Chondrocyte (in vitro differentiated cells): ENCODE results near the gene CFAP100. TPM values are rescaled to one million over a fixed set of nuclear protein-coding genes. Genes with fewer than 3 reads are reported as not detected.

Experiments
- DNase-seq: peaks from one replicate; pipeline ENCODE4 v3.0.0; 2021; ENCODE audit warnings: mixed read lengths, low spot score
- H3K27ac Mint-ChIP-seq: one replicate; pipeline ENCODE4 v1.8.0; 2021; ENCODE audit warnings: mild to moderate bottlenecking, moderate library complexity, mixed read lengths; ENCODE audit not compliant: unreplicated experiment
- H3K27me3 Mint-ChIP-seq: 2 replicates; pipeline ENCODE4 v1.8.0; 2021; ENCODE audit warnings: low read depth, mixed read lengths
- H3K36me3 Mint-ChIP-seq: 2 replicates; pipeline ENCODE4 v1.8.0; 2021; ENCODE audit warnings: low read depth, mixed read lengths
- H3K4me1 Mint-ChIP-seq: 2 replicates; pipeline ENCODE4 v1.8.0; 2021; ENCODE audit warnings: low read depth, mild to moderate bottlenecking, mixed read lengths
- H3K4me3 Mint-ChIP-seq: one replicate; pipeline ENCODE4 v1.8.0; 2021; ENCODE audit warnings: mild to moderate bottlenecking, moderate library complexity, mixed read lengths; ENCODE audit not compliant: unreplicated experiment
- H3K9me3 Mint-ChIP-seq: 2 replicates; pipeline ENCODE4 v1.8.0; 2021; ENCODE audit warnings: low read depth, mixed read lengths
- CTCF ChIP-seq: fragments of 200-600 bp; sonication (generic); IDR thresholded peaks from 2 replicates; pipeline ENCODE4 v1.5.0; 2021; ENCODE audit warnings: antibody characterized with exemption, mild to moderate bottlenecking, moderate library complexity
- total RNA-seq: library from RNA; stranded (reverse); gene quantifications from 3 replicates; pipeline ENCODE4 v1.2.1, GENCODE V29; 2021

The CFAP100 gene
- total RNA-seq, 1 donor from 2014 or later: not detected

DNA sequence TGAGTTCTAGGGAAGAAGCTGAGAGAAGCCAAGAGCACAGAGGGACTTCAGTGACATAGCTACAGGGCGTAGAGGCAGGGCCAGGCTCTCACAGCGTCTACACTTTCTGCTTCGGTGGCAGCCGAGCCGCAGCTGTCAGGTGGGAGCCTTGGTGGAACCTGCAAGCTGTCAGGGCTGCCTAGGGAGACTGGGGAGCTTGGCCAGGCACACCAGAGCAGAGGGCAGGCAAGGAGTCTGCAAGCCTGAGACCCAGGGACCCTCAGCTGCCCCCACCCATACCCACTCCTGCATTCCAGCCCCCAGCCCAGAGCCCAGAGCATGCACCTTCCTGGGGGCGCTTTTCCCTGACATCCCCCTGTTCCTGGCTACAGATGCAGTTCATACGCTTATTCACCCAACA is 24.1 kb upstream of the CFAP100 start:
- Mint-ChIP-seq H3K27me3 (no peaks in the 10 kb centered on the region), H3K4me3 (no peak overlapping the region), H3K36me3 (no peaks in the 10 kb centered on the region), H3K9me3 (no peaks in the 10 kb centered on the region), H3K27ac (no peak overlapping the region), H3K4me1 (peaks cover 5% of the 10 kb centered on the region)
- TF ChIP-seq CTCF: no peak
- peak; percentile 44 for DNase-seq

DNA sequence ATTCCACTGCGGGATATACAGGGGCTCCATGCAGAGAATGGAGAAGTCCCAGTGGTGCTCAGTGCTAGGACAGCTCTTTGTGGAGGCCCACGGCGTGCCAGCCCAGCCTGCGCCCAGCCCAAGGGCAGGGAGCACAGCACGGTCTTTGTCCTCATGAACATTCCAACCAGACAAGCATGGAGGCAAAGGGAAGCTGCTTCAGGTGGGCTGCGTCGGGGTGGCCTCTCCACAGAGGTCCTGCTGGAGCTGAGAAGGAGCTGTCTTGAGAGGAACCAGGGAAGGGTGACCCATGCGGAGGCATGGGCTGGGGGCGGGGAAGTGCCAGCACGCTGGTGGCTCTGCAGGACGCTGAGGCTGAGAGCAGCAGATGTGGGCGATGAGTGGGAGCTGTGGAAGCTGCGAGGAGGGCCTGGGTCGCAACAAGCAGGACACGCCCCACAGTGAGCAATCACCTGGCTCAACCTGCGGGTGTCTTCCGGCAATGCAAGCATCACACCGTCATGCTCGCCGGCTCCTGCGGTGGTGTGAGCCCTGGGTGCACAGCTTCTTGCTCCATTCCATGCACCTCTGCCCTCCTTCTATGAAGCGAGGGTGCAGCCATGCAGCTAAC is 23.5 kb upstream of the CFAP100 start:
- TF ChIP-seq CTCF: no peak
- DNase-seq: peak; percentile 77
- Mint-ChIP-seq H3K9me3 (no peaks in the 10 kb centered on the region), H3K27me3 (no peaks in the 10 kb centered on the region), H3K27ac (no peak overlapping the region), H3K4me3 (no peak overlapping the region), H3K36me3 (no peaks in the 10 kb centered on the region), H3K4me1 (peaks cover 5% of the 10 kb centered on the region)

DNA sequence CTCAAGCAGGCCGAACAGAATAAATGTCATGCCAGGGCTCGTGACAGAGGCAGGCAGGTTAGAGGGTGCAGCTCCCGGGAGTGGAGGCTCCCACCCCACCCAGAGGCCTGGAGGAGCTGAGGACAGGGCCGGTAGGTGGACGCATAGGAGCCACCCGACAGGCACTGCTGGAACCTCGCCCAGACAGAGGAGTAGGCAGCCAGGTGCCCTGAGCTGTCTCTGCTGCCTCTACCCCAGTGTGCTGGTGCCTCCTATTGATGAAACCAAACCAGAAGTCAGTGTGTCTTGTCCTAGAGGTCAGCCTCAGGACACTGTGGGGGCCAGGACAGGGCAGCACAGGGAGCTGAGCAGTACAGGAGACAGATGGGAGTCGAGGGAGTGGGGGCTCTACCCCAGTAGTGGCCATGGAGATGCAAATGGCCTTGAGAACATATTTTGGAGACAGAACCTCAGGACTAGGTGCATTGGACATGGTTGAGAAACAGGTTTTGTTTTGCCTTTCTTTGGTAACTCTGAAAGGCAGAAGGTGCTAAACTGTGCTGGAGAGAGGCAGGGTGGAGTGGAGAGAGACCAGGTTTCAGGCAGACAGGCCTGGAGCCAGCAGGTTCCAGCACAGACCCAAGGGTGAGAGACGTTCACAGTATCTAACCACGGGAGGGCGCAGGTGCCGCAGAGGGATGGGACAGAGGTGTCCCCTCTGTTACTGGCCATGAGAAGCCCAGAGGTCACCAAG is 22.1 kb upstream of the CFAP100 start:
- Mint-ChIP-seq H3K27ac (no peak overlapping the region), H3K4me3 (no peak overlapping the region), H3K27me3 (peaks cover 2% of the 10 kb centered on the region), H3K9me3 (no peaks in the 10 kb centered on the region), H3K4me1 (peaks cover 5% of the 10 kb centered on the region), H3K36me3 (no peaks in the 10 kb centered on the region)
- no peak for TF ChIP-seq CTCF
- peak; percentile 85 for DNase-seq

GRCh38 chr3:126373146-126373613 is 21.5 kb upstream of the CFAP100 start:
- Mint-ChIP-seq H3K27me3 (peaks cover 2% of the 10 kb centered on the region), H3K27ac (no peak overlapping the region), H3K9me3 (no peaks in the 10 kb centered on the region), H3K4me1 (peaks cover 5% of the 10 kb centered on the region), H3K36me3 (no peaks in the 10 kb centered on the region), H3K4me3 (no peak overlapping the region)
- no peak for TF ChIP-seq CTCF
- peak; percentile 55 for DNase-seq

DNA sequence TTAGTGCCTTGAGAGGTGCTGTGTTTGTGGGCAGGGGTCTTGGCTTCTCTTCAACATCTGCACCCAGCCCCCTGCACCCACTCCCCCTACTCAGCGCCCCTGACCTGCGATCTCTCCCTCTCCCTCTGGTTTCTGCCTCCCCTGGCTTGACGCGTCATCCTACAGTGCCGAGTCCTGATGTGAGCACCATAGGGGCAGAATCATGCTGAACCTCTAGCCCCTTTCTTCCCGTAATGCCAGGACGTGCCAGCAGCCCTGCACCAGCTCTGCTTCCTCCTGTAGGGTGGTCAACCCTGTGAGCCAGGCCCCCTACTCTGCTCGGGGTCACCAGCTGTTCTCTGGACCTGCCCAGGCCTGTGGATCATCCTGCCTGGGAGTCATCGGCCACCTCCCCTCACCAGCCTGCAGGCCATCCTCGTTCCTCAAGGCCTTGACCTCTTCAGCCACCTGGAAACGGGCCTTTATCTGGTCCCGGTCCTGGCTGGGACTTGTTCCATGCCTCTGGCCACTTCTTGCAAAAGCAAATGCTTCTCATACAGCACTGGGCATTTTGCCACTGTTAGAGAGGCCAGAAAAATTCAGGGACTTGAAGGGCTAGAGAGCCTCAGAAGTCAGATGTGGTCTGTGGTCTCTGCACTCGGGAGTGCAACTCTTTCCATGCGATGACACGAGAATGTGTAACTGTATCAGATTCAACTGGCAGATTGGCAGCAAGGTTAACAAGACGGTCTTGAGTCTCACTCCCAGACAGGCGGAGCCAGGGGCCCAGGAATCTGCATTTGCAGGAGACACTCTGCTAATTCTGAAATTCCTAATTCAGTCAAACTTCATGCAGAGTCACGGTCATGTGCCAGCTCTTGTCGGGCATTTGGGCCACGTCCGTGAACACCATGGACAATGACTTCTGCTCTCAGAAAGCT is 20.8 kb upstream of the CFAP100 start:
- DNase-seq: peak; percentile 70
- no peak for TF ChIP-seq CTCF
- Mint-ChIP-seq H3K4me3 (no peak overlapping the region), H3K4me1 (peaks cover 5% of the 10 kb centered on the region), H3K36me3 (no peaks in the 10 kb centered on the region), H3K27ac (no peak overlapping the region), H3K9me3 (no peaks in the 10 kb centered on the region), H3K27me3 (peaks cover 3% of the 10 kb centered on the region)
